Measurements from ENCODE around the gene RAB34. TPM values are rescaled to one million over a fixed set of nuclear protein-coding genes. Genes with fewer than 3 reads are reported as not detected.

The RAB34 gene
- total RNA-seq, 1 donor from 2014 or later, result 63.5 TPM

DNA sequence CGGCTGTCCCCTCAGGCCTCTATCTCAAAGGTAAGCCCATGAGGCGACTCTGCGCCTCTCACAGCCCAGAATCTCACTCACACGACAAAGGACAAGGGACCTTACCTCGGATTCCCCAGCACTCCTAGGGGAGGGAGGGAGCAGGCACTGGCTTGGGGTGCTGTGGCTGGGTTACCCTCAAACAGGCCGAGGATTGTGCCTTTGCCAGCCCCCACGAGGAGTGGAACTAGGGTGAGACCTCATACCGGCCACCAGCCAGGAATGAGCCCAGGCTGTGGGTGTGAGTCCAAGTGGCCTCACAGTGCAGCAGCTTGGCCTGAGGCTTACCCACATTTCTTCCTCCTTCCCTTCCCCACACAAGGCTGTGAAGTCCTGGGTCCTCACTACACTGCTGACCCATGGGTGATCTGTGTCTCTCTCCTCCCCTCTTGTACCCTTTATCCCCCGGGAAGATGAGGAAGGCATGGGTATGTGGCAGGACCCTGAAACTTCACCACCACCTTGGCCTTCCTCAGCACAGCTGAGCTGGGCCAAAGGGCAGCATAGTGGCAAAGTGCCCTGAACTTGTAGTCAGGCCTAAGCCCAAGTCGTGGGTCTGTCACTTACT is 11.8 kb downstream of the RAB34 start:
- H3K27ac ChIP-seq, result no peak overlapping the region
- no peaks in the 10 kb centered on the region for H3K9me3 ChIP-seq
- no peaks in the 10 kb centered on the region for H3K27me3 ChIP-seq
- peaks cover 3% of the 10 kb centered on the region for H3K4me1 ChIP-seq
- H3K4me3 ChIP-seq, result no peak overlapping the region
- no peak for ATAC-seq
- DNase-seq, result no peak
- H3K36me3 ChIP-seq, result peaks cover 29% of the 10 kb centered on the region
- intact Hi-C loops (cut with DNase I), result no loop called here
- TF ChIP-seq, protein P1, sequence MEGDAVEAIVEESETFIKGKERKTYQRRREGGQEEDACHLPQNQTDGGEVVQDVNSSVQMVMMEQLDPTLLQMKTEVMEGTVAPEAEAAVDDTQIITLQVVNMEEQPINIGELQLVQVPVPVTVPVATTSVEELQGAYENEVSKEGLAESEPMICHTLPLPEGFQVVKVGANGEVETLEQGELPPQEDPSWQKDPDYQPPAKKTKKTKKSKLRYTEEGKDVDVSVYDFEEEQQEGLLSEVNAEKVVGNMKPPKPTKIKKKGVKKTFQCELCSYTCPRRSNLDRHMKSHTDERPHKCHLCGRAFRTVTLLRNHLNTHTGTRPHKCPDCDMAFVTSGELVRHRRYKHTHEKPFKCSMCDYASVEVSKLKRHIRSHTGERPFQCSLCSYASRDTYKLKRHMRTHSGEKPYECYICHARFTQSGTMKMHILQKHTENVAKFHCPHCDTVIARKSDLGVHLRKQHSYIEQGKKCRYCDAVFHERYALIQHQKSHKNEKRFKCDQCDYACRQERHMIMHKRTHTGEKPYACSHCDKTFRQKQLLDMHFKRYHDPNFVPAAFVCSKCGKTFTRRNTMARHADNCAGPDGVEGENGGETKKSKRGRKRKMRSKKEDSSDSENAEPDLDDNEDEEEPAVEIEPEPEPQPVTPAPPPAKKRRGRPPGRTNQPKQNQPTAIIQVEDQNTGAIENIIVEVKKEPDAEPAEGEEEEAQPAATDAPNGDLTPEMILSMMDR (IDR thresholded peaks at IDR 0.05), result no peak

DNA sequence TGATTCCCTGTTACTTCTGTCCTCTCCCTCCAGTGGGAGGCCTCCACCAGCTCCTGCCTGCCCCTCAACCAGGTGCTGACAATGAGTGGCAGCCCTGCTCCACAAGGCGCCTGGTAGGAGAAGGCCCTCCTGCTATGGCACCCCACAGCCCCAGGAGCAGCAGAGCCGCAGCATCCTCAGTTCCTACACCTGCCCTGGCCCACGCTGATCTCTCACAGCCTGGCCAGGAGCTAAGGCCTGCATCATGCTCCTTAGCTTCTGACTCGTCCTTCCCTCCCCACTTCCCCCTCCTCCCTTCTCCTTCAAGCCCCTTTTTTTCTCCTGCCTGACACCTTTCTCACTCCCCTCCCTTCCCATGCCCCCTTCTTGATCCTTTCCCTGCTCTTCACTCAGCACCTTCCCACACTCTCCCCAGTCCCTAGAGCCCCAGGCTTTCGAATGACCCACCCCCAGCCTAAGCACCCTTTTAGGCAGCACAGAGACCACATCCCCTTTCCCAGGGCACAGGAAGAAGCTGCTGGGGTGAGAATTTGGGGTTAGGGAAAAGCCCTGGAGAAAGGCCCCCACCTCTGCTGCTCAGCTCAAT is 12.5 kb downstream of the RAB34 start:
- ATAC-seq, result no peak
- intact Hi-C loops (cut with DNase I), result no loop called here
- Histone ChIP-seq H3K27me3 (no peaks in the 10 kb centered on the region), H3K4me3 (no peak overlapping the region), H3K4me1 (peaks cover 3% of the 10 kb centered on the region), H3K27ac (no peak overlapping the region), H3K9me3 (no peaks in the 10 kb centered on the region), H3K36me3 (peaks cover 36% of the 10 kb centered on the region)
- DNase-seq, result no peak
- TF ChIP-seq, protein P1 (IDR thresholded peaks at IDR 0.05), result no peak

DNA sequence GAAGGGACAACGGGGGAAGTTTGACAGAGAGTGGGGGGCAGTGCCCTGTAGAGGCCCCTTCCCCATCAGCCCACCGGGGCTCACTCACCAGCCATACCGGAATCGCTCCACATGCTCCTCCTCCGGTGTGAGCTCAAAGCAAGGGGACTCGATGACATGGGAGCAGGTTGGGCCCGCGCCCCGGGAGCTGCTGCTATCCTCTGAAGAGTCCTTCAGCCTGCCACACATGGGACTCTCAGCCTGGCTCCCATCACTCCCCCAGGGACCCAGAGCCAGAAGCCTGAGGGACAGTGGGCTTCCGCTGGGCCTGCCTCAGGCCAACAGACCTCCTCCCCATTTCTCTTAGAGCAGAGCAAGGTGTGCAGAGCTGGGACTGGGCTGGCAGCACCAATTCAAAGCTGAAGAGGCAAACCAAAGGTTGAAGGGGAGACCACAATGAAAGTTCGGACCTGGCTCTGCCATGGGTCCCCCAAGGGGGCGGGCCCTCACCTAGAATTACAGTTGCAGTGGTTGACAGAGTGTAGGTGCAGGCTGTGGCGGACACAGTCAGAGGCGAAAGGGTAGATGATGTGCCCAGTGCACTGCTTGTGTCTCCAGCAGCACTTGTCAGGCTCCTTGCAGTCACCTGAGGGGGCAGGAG is 13.3 kb downstream of the RAB34 start:
- peaks cover 44% of the 10 kb centered on the region for H3K36me3 ChIP-seq
- TF ChIP-seq, protein P1 (IDR thresholded peaks at IDR 0.05), result no peak
- no peaks in the 10 kb centered on the region for H3K9me3 ChIP-seq
- H3K27ac ChIP-seq, result no peak overlapping the region
- ATAC-seq (no peak), DNase-seq (no peak)
- H3K4me3 ChIP-seq, result no peak overlapping the region
- no peaks in the 10 kb centered on the region for H3K4me1 ChIP-seq
- intact Hi-C loops (cut with DNase I), result no loop called here
- no peaks in the 10 kb centered on the region for H3K27me3 ChIP-seq

DNA sequence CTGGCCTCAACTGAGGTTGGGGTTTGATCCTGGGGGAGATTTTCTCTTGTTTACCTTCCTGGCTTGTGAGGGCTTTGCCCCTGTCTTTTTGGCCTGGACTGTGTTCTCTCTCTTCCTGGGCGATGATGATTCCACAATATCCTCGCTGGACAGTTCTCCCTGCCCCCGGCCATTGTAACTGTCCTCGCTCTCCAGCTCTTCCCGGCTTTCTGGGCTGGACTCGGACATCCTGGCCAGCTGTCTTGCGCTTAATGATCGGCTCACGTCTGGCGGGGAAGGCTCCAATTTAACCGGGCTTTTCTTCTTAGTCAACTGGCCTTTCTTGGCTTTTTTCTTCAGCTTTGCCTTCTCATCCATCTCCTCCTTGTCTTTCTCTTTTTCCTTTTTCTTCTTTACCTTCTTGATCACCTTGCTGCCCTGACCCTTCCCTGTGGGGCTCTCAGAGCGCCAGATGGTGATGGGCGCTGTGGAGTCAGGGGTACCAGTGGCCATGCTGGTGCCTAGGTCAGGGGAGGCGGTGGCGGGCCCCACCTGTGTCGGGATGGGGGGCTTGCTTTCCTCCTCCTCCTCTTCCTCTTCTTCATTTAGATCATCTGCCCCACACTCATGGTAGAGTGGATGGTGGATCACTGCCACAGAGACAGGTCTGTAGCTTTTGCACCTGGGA is 14.0 kb downstream of the RAB34 start:
- Histone ChIP-seq H3K27ac (no peak overlapping the region), H3K4me1 (no peaks in the 10 kb centered on the region), H3K27me3 (no peaks in the 10 kb centered on the region), H3K36me3 (peaks cover 51% of the 10 kb centered on the region), H3K9me3 (no peaks in the 10 kb centered on the region), H3K4me3 (no peak overlapping the region)
- intact Hi-C loops (cut with DNase I), result no loop called here
- DNase-seq (no peak), ATAC-seq (no peak)
- TF ChIP-seq, protein P1 (IDR thresholded peaks at IDR 0.05), result no peak

DNA sequence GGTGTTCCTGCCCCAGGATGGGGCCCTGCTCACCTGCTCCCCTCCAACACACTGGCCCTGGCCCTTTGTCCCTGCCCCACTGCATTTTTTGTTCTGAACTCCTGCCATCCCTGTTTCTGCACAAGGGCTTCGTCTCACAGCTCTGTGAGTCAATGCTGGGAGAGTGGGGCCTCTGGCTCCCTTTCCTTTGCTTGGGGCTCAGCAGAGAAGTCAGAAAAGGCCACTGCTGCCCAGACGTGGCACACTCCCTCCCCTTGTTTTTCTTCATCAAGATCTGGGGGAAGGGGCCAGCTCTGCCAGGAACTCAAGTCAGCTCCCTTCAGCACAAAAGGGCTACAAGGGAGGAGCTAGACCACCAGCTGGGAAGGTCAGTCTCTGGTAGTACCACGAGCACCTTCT is 14.9 kb downstream of the RAB34 start:
- Histone ChIP-seq H3K27ac (no peak overlapping the region), H3K4me3 (no peak overlapping the region), H3K4me1 (no peaks in the 10 kb centered on the region), H3K9me3 (no peaks in the 10 kb centered on the region), H3K27me3 (no peaks in the 10 kb centered on the region), H3K36me3 (peaks cover 60% of the 10 kb centered on the region)
- DNase-seq (no peak), ATAC-seq (no peak)
- TF ChIP-seq, protein P1 (IDR thresholded peaks at IDR 0.05), result no peak
- intact Hi-C loops (cut with DNase I), result no loop called here
